HepG2 (cell line): ENCODE results near the gene PPAN. TPM values are rescaled to one million over a fixed set of nuclear protein-coding genes. Genes with fewer than 3 reads are reported as not detected.

Experiments used
- AGO2 ChIP-seq: fragments of 200-400 bp; formaldehyde crosslinking; optimal IDR thresholded peaks from 2 replicates; pipeline ENCODE3; 2017; ENCODE audit warnings: mild to moderate bottlenecking, low read depth, low read length, moderate library complexity
- ATRX ChIP-seq: sonication (generic); formaldehyde crosslinking; IDR thresholded peaks from 2 replicates; pipeline ENCODE4 v1.4.0; 2020; ENCODE audit warnings: missing genetic modification reagents, borderline replicate concordance
- MAZ ChIP-seq, 2 experiments: sonication (generic) in 1 of 2; formaldehyde crosslinking in 1 of 2; IDR thresholded peaks; 2 replicates each; pipeline versions ENCODE4 v1.5.0 to v1.6.1; 2012 to 2020; ENCODE audit warnings: low read depth in 2 of 2, mild to moderate bottlenecking in 2 of 2, borderline replicate concordance in 1 of 2, improper control_type of control experiment in 1 of 2, low read length in 1 of 2, missing genetic modification reagents in 1 of 2, moderate library complexity in 1 of 2
- NR3C1 ChIP-seq: sonication (generic); formaldehyde crosslinking; IDR thresholded peaks from 2 replicates; pipeline ENCODE4 v1.4.0; 2020; ENCODE audit warnings: missing genetic modification reagents
- REL ChIP-seq: sonication (generic); formaldehyde crosslinking; conservative IDR thresholded peaks from 2 replicates; pipeline ENCODE4 v1.8.0; 2022; ENCODE audit warnings: mild to moderate bottlenecking, missing genetic modification reagents, moderate library complexity
- RFXAP ChIP-seq: sonication (generic); formaldehyde crosslinking; IDR thresholded peaks from 2 replicates; pipeline ENCODE4 v1.4.0; 2020; ENCODE audit warnings: missing genetic modification reagents, borderline replicate concordance
- SUZ12 ChIP-seq: fragments of 150-350 bp; IDR thresholded peaks from 2 replicates; pipeline ENCODE4 v1.6.1; 2014; ENCODE audit warnings: low read depth, low read length
- TP53 ChIP-seq: sonication (generic); formaldehyde crosslinking; conservative IDR thresholded peaks from 2 replicates; pipeline ENCODE4 v1.4.0; 2020; ENCODE audit warnings: missing genetic modification reagents
- ZNF138 ChIP-seq: sonication (generic); formaldehyde crosslinking; IDR thresholded peaks from 2 replicates; pipeline ENCODE4 v1.5.0; 2020; ENCODE audit warnings: mild to moderate bottlenecking, low read depth, missing genetic modification reagents
- ZNF354B ChIP-seq: sonication (generic); formaldehyde crosslinking; IDR thresholded peaks from 2 replicates; pipeline ENCODE4 v1.8.0; 2022; ENCODE audit warnings: mild to moderate bottlenecking, missing genetic modification reagents
- ZNF382 ChIP-seq: sonication (generic); formaldehyde crosslinking; IDR thresholded peaks from 2 replicates; pipeline ENCODE4 v1.5.0; 2020; ENCODE audit warnings: missing genetic modification reagents, mild to moderate bottlenecking, borderline replicate concordance
- ZNF644 ChIP-seq: IDR thresholded peaks from 2 replicates; pipeline ENCODE4 v1.6.1; 2016; ENCODE audit warnings: low read depth
- polyA plus RNA-seq, 8 experiments: library from polyadenylated mRNA; depleted of rRNA in 3 of 8; stranded (reverse) in 7 of 8; unstranded in 1 of 8; fragments of >200 nt; fragmentation: Illumina TruSeq in 4 of 8; extraction: Trizol in 4 of 8; gene quantifications; 2 replicates each; pipeline versions ENCODE4 v1.2.1 to v1.2.3, GENCODE V29; 2011 to 2016; ENCODE audit warnings: low read depth in 4 of 8, missing spikeins in 1 of 8, mixed read lengths in 1 of 8; ENCODE audit not compliant: insufficient read depth in 1 of 8
- total RNA-seq, 5 experiments: library from RNA; depleted of rRNA; stranded (reverse); fragments of >200 nt; fragmentation: Illumina TruSeq; extraction: Trizol; gene quantifications; 2 replicates each; pipeline ENCODE4 v1.2.3, GENCODE V29; 2016; ENCODE audit warnings: low read depth in 1 of 5
- TF ChIP-seq, protein P1 (sequence below): IDR thresholded peaks from 2 replicates; pipeline ENCODE4 v1.6.1; 2016; ENCODE audit warnings: low read depth, missing genetic modification reagents, missing compliant biosample characterization
- TF ChIP-seq, protein P2 (sequence below): sonication (generic); formaldehyde crosslinking; IDR thresholded peaks from 2 replicates; pipeline ENCODE4 v1.4.0; 2020; ENCODE audit warnings: missing genetic modification reagents
- TF ChIP-seq, protein P3 (sequence below): sonication (generic); formaldehyde crosslinking; IDR thresholded peaks from 2 replicates; pipeline ENCODE4 v1.5.0; 2020; ENCODE audit warnings: mild to moderate bottlenecking, missing genetic modification reagents

The PPAN gene
- total and polyA plus RNA-seq, 2 of the 13 experiments (the other 11 are each of a cell fraction or from before 2014, with no cell fraction given), result 36.2 to 41.9 TPM

DNA sequence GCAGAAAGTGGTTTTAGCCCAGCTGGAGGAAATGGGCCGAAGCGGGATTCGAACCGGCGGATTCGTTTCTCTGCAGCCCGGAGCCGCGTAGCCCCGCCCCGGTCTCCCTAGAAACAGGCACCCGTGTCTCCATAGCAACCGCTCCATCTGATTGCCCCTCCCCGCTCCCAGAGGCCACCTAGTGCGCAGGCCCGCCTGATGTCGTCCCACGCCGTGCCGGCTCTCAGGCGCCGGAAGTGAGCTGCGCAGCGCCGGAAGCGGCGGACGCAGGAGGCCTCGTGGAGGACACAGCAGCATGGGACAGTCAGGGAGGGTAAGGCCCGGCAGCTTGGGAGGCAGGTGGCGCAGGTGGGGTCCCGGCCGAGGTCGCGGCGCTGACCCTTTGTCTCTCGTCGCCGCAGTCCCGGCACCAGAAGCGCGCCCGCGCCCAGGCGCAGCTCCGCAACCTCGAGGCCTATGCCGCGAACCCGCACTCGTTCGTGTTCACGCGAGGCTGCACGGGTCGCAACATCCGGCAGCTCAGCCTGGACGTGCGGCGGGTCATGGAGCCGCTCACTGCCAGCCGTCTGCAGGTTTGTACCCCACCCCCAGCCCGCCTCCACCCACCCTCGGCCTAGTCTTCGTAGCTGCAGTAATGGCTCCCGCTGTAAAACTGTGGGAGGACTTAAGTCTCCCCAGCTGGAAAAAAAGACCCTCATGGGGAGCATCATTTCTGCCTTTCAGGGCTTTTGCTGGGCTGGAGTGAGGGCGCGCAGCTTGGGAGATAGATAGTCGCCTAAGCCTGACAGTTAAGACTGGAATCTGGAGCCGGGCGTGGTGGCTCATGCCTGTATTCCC, at the start of gene PPAN (continued):
- TF ChIP-seq, protein P1, sequence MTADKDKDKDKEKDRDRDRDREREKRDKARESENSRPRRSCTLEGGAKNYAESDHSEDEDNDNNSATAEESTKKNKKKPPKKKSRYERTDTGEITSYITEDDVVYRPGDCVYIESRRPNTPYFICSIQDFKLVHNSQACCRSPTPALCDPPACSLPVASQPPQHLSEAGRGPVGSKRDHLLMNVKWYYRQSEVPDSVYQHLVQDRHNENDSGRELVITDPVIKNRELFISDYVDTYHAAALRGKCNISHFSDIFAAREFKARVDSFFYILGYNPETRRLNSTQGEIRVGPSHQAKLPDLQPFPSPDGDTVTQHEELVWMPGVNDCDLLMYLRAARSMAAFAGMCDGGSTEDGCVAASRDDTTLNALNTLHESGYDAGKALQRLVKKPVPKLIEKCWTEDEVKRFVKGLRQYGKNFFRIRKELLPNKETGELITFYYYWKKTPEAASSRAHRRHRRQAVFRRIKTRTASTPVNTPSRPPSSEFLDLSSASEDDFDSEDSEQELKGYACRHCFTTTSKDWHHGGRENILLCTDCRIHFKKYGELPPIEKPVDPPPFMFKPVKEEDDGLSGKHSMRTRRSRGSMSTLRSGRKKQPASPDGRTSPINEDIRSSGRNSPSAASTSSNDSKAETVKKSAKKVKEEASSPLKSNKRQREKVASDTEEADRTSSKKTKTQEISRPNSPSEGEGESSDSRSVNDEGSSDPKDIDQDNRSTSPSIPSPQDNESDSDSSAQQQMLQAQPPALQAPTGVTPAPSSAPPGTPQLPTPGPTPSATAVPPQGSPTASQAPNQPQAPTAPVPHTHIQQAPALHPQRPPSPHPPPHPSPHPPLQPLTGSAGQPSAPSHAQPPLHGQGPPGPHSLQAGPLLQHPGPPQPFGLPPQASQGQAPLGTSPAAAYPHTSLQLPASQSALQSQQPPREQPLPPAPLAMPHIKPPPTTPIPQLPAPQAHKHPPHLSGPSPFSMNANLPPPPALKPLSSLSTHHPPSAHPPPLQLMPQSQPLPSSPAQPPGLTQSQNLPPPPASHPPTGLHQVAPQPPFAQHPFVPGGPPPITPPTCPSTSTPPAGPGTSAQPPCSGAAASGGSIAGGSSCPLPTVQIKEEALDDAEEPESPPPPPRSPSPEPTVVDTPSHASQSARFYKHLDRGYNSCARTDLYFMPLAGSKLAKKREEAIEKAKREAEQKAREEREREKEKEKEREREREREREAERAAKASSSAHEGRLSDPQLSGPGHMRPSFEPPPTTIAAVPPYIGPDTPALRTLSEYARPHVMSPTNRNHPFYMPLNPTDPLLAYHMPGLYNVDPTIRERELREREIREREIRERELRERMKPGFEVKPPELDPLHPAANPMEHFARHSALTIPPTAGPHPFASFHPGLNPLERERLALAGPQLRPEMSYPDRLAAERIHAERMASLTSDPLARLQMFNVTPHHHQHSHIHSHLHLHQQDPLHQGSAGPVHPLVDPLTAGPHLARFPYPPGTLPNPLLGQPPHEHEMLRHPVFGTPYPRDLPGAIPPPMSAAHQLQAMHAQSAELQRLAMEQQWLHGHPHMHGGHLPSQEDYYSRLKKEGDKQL (CRISPR knock-in tag), result no peak
- peak; percentile 94 for TF ChIP-seq MAZ (IDR thresholded peaks at IDR 0.05; ENCODE audit: borderline replicate concordance, low read depth, low read length)
- TF ChIP-seq MAZ (CRISPR knock-in tag; IDR thresholded peaks at IDR 0.05; ENCODE audit: low read depth), result peak; percentile 93
- no peak for TF ChIP-seq NR3C1 (CRISPR knock-in tag)
- TF ChIP-seq ZNF138 (CRISPR knock-in tag), result peak; percentile 79; the same call in 1 of the 2 replicates
- no peak for TF ChIP-seq REL
- peak; percentile 68; the same call in 1 of the 2 replicates for TF ChIP-seq RFXAP (CRISPR knock-in tag)
- TF ChIP-seq, protein P2, sequence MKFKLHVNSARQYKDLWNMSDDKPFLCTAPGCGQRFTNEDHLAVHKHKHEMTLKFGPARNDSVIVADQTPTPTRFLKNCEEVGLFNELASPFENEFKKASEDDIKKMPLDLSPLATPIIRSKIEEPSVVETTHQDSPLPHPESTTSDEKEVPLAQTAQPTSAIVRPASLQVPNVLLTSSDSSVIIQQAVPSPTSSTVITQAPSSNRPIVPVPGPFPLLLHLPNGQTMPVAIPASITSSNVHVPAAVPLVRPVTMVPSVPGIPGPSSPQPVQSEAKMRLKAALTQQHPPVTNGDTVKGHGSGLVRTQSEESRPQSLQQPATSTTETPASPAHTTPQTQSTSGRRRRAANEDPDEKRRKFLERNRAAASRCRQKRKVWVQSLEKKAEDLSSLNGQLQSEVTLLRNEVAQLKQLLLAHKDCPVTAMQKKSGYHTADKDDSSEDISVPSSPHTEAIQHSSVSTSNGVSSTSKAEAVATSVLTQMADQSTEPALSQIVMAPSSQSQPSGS (CRISPR knock-in tag), result peak; percentile 58; the same call in 1 of the 2 replicates
- no peak for TF ChIP-seq SUZ12
- TF ChIP-seq, protein P3, sequence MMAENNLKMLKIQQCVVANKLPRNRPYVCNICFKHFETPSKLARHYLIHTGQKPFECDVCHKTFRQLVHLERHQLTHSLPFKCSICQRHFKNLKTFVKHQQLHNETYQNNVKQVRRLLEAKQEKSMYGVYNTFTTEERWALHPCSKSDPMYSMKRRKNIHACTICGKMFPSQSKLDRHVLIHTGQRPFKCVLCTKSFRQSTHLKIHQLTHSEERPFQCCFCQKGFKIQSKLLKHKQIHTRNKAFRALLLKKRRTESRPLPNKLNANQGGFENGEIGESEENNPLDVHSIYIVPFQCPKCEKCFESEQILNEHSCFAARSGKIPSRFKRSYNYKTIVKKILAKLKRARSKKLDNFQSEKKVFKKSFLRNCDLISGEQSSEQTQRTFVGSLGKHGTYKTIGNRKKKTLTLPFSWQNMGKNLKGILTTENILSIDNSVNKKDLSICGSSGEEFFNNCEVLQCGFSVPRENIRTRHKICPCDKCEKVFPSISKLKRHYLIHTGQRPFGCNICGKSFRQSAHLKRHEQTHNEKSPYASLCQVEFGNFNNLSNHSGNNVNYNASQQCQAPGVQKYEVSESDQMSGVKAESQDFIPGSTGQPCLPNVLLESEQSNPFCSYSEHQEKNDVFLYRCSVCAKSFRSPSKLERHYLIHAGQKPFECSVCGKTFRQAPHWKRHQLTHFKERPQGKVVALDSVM, result peak; percentile 72
- TF ChIP-seq TP53 (CRISPR knock-in tag), result no peak
- TF ChIP-seq AGO2, result peak; percentile 71
- no peak for TF ChIP-seq ZNF382 (CRISPR knock-in tag)
- no peak for TF ChIP-seq ZNF354B
- no peak for TF ChIP-seq ZNF644 (CRISPR knock-in tag)
- no peak for TF ChIP-seq ATRX (CRISPR knock-in tag)
